Measurements from ENCODE around the gene LARP4B.
"Not testable (repeated sequence)": the region's sequence is repeated elsewhere in the genome, so short reads cannot be mapped to it uniquely, and the experiment has no call there.

The LARP4B gene

DNA sequence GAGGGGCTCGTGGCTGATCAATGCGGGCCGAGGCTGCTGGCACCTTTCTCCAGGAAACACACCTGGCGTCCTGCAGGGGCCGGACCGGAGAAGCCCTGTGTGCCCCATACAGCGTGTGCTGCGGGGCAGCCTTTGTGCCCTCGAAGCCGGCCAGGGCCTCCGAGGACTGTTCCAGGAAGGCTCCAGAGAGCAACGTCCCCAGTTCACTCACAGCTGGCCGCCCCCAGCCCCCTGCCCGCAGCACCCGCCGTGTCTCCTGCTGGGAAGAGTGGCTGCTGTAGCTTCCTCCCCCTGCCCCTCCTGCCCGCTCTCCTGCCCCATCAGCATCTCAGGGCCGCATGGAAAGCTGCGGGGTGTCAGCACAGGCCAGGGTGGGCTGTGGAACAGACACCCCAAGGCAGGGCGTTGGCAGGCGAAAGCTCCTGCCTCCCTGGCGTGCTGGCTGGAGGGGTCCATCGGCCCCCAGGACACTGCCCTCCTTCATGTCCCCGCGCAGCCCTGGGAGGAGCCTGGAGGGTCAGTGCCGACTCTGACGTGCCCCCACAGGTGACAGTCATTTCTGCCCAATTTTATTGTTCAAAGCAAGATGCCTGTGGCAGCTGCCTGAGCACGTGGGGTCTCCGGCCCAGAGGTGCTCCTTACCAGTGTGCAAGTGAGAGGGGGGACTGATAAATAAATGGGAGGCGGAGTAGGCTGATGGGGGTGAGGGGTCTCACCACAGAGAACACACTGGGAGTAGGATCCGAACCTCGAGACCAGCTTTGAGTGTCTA lies 146.2 kb downstream of the LARP4B start:
- DNase-seq = no peak

DNA sequence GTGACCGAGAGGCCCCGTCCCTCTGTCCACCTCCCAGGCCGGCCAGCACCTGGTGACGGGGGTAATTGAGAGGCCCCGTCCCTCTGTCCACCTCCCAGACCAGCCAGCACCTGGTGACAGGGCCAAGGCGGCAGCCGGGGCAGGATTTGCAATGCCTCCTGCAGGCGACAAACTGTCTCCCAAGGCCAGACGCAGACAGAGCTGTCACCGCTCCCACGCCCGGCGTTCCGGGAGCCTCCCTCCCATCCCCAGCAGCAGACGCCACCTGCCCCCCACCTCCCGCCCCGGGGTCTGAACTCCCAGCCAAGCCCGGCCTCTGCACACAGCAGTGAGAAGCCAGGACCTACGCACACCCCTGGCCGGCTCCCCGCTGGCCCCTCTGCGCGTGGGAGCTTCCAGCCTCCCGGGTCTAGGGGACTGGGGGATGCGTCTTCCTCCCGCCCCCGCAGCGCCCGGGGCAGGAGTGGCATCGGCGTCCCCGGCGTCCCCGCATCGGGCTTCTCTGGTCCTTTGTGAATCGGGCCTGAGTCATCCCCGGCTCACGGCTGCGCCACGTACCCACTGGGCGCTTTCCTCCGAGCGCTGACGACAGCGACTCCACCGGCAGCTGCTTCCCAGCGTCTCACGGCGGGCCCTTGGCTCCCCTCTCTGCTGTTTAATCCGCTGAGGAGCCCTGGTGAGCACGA lies 147.0 kb downstream of the LARP4B start:
- DNase-seq = no peak

DNA sequence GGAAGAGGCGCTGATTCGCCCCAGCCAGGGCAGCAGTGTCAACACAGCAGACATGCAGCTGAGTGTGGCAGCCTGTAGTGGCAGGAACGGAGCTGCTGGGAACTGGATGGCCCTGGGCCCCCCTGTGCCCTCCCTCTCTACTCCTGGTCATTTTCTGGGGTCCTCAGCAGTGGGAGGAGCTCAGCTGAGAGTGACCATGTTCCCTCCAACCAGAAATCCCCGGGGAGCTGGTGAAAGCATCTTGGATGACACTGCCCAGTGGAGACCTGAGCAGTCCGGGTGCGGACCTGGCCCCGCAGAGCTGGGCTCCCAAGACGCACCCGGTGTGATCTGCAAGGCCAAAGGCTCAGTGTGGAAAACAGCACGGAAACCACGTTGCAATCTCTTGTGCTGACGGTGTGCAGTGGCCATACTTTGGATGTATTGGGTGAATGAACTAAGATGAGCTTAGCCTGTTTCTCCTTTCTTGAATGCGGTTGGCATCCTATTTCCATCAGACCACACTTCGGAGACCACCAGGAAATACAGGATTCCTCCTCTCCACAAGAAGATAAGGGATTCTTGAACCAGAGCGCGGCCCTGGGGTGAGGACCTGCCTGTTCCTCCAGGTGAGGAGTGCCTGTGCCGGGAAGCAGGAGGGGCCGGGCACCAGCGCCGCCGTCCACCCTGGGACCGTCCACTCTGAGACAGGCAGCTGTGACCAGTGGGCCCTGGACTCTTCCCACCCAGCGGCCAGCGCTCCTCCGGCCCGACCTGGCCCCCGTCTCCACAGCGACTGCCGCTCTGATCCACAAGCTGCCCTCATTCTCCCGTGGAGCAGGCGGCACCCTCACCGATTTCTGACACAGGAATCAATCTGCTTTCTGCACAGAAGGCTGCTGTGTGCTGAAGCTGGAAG lies 148.5 kb downstream of the LARP4B start:
- no peak for DNase-seq

DNA sequence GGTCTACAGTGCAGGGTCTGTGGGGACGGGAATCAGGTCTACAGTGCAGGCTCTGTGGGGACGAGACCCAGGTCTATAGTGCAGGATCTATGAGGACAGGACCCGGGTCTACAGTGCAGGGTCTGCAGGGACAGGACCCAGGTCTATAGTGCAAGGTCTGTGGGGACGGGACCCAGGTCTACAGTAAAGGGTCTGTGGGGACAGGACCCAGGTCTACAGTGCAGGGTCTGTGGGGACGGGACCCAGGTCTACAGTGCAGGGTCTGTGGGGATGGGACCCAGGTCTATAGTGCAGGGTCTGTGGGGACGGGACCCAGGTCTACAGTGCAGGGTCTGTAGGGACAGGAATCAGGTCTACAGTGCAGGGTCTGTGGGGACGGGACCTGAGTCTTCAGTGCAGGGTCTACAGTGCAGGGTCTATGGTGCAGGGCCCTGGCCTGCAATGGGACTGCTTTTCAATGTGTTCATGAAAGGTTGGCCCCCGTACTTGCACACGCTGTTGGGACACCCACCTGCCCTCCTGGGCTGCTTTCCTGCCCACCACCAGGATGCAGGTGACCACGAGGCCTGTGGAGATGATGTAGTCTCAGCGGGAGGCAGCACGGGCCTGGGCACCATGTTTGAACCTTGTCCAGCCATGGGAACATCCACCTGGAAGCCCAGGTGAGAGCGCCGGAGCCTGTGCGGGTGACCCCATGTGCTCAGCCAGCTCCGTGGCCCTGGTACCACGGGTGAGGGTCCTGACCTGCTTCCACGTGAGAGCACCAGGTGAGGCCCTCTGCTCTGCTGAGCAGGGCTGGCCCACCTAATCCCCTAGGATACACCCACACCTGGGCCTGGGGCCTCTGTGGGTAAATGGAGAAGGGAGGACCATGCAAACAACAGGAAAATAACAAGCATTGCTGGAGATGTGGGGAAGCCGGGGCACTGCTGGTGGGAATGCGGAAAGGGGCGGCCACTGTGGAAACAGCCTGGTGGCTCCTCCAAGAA lies 150.7 kb downstream of the LARP4B start:
- DNase-seq = no peak

DNA sequence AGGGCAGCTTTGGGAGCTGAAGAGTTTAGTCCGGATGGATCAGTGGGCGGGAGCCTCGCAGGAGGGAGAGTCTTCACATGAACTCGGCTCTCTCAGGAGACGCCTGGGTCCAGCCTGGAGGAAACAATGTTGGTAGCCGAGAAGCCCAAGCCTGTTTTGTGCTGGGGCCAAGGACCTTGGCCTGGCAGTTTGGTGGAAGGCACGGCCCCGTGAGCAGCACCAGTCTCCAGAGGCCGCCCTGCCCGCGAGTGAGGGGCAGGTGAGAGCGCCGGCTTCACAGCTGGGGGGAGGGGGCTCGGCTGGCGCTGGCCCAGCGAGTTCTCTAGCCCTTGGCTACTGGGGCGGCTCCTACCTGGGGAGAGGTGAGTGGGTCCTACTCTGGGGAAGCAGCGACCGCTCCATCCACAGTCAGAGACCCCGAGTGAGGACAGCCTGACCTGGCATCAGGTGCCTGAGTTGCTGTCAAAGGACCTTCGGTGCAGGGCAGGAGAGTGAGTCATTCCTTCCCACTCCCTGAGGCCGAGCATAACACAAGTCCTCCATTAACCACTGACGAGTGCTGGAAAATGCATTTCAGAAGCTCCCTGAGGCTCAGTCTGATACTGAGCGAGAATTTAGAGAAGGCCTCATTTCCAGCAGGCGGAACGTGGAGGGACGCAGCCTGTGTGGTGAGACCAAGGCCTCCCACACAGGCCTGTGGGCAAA lies 152.7 kb downstream of the LARP4B start:
- no peak for DNase-seq

DNA sequence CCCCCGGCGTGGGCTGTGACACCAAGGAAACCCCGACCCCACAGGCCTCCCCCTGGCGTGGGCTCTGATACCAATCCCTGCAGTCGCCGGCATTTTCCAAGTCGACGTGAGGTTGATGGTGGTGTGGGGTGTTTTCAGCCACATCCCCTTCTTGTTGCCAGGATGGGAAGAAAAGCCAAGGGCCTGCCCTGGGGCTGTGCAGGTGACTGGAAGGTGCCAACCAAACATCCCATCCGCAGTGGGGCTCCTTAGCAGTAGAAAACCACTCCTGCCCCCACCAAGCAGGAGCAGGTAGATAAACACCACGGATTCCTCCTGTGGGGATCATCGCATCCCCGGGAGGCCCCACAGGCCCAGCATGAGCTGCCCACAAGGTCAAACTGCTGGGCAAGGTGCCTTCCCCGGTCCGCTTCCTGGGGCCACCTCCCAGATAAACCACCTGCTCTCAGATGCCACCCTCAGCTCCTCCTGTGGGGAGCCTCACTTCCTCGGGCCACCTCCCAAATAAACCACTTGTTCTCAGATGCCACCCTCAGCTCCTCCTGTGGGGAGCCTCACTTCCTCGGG lies 153.5 kb downstream of the LARP4B start:
- DNase-seq = no peak

DNA sequence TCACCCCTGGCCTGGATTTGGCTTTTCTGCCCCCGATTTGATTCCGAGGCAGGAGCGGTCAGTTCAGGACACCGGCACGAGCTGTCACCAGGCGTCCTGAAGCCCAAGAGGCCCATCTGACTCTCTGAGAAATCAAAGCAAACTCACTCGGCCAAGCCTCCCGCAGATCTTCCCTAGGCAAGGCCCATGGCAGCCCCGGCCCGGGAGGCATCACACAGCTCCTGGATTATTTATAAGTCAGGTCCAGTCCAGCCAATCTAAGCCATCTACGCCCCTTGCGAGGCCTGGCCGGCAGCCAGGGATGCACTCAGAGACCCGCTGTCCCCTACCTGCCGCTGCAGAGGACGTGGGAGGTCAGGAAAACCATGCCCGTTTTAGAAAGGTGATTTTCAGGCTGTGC lies 154.7 kb downstream of the LARP4B start:
- no peak for DNase-seq

DNA sequence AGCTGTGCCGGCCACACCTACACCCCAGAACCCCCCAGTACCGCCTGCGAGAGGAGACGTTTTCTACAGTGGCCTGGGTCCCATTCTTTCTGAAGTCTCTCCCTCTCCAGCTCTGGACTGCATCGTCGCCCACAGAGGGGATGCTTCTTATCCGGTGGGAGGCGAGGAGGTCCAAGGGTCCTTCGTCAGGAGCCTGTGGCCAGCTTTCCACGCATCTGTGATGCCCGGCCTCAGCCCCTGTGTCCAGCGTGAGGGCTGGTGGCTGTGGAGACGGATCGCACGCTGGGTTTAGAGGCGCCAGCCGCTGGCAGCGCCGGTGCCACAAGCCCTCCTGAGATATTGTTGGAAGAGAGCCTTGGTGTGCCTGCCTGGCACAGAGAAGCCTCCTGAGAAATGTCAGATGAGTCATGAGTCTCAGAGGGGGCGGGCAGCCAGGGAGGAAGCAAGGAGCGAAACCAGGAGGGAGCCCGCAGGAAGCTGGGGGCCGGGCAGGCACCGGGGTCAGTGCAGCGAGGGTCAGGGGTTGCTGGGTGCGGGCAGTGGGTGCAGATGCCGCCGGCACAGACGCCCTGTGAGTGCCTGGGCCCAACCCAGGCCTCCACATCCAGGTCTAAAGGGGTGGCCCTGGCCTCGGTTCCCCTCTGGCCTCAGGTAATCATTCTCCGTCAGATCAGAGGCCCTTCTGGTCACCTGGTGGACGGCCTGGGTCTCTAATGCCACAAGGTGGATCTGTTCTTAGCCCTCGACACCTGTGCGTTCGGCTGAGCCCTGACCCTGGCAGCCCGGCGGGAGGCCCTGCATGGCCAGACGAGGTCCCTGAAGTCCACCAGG lies 156.0 kb downstream of the LARP4B start:
- no peak for DNase-seq

DNA sequence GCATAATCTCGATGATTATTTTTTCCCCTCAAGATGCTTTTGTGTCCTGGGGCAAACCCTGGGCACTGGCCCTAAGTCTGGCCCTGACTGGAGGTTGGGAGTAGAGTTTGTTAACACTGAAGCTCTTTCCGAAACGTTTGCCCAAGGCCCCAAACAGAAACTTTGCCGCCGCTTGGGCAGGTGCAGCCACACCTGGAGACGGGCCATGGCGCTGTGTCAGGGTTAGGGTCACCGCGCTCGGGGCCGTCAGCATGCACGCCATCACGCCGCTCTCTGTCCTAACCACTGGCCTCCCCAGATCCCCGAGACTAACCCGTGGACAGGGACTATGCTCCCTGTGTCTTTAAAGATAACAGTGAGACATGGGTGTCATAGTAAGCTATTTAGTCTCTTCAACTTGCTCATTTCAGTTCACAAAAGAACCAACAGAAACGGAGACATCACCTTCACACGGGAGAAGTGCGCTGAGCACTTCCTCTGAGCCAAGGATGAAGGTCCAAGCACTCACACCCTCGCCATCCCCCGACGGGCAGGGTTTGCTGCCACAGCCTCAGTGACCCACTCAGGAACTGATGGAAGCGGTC lies 156.8 kb downstream of the LARP4B start:
- DNase-seq = no peak

DNA sequence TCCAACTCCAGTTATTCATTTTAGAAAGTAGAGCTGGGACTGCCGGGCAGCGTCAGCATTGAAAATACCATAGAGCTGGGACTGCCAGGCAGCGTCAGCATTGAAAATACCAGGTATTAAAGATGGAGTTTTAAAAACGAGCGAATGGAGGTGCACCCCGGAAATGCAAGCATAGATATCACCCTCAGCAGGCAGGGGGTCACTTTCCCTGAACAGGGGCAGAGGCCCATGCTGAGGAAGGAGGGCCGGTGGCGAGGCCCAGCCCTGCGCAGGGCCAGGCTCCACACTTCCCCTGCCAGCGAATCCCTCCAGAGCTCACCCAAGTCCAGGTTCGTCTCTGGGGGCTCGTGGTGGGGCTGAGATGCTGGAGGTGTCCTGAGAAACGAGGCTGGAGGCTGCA lies 157.3 kb downstream of the LARP4B start:
- DNase-seq = no peak

DNA sequence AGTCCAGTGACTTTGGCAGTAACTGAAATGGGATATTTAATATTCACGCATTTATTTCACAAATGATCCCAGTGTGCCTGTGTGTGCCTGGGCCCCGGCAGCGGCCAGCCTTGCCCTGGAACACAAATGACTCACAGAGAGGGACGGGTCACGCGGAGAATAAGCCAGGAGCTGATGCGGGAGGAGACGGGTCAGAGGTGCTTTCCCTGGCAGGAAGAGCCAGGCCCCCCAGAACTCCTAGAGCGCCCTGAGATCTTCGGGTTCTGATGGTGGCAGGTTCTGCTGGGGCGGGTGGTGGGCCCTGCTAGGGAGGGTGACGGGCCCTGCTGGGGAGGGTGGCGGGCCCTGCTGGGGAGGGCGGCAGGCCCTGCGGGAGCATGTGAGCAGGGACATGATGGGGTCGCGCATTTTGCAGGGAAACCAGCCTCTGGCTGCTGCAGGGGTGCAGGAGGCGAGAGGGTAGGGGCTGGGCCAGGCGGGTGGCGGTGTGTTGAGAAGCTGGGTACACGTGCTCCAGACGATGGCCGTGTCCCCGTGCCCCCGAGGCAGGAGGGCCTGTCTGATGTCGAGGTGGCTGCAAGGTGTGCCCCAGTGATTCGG lies 157.8 kb downstream of the LARP4B start:
- DNase-seq = no peak

DNA sequence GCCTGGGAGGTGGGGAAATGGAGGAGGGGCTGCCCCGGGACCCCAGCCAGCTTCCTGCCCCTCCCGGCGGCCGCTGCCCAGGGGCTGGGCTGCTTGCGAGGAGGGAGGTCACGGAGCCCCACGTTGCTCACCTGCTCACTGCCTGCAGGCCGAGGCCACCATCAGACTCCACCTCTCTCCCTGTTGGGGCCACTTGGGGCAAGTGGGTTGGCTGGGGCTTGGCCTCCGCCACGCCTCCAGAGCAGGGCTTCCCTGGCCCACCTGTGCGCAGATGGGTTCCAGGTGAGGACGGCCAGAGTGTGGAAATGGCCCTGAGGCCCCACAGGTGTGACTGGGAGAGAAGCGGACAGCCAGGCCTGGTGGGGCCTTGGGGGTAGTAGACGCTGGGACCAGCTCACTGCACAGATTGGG lies 159.3 kb downstream of the LARP4B start:
- no peak for DNase-seq

DNA sequence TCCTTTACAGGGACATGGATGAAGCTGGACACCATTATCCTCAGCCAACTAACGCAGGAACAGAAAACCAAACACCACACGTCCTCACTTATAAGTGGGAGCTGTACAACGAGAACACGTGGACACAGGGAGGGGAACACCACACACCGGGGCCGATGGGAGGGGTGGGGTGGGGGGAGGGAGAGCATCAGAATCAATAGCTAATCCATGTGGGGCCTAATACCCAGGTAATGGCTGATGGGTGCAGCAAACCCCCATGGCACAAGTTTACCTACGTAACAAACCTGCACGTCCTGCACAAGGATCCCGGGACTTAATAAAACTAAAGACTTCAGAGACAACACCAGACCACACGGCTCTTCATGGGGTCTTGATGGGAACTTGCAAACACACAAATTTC lies 159.9 kb downstream of the LARP4B start:
- DNase-seq = no peak

DNA sequence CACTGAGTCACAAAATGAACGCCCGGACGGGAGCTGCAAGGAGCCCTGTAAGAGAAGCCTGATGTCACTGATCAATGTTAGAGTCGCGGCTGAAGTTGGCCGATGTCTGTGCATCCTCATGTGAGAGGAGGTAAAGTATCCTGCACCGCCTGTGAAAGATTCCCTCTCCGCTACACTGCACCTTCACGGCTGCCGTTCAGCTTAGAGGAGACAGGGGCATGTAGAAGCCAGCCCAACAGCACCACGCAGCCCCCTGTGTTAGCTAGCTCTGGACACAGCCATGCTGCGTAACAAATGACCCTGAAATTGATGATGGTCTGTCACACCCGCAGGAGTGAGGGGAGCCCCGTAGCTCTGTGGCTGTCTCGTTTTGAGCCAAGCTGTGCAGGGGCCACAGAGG lies 160.5 kb downstream of the LARP4B start:
- no peak for DNase-seq

DNA sequence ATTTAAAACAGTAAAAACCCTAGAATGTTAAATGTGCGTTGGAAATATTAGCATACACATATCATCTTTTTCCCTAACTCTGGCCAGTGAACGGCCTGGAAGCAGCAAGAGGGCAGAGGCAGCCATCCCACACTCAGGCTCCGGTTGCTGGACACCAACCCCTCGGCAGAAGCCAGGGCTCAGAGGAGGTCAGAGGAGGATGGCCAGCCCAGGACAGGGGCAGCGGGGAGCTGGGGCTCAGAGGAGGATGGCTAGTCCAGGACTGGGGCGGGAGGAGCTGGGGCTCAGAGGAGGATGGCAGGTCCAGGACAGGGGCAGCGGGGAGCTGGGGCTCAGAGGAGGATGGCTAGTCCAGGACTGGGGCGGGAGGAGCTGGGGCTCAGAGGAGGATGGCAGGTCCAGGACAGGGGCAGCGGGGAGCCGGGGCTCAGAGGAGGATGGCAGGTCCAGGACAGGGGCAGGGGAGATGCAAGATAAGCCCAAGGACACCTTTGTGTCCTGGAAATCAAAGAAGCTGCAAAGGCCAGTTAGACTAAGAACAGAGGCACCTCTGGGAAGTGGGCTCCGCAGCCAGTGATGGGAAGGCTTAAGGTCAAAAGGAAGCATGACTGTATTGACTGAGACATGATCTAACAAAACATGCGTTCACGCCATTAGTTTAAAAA lies 161.3 kb downstream of the LARP4B start:
- not testable (repeated sequence) for DNase-seq

DNA sequence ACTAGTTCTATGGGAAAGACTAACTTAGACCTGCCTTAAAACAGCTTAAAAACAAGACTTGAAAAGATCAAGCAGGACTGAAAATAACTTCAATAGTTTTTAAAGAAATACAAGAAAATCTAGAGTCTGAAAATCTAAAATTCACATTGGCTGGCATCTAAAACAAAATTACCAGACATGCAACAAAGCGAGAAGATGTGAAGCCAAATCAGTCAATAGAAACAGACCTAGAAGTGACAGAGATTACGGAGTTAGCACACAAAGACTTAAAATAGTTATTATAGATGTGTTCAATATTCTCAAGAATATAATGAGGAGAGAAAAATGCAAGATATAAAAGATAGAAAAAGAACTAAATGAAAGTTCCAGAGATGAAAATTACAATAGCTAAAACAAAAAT lies 163.7 kb downstream of the LARP4B start:
- no peak for DNase-seq

DNA sequence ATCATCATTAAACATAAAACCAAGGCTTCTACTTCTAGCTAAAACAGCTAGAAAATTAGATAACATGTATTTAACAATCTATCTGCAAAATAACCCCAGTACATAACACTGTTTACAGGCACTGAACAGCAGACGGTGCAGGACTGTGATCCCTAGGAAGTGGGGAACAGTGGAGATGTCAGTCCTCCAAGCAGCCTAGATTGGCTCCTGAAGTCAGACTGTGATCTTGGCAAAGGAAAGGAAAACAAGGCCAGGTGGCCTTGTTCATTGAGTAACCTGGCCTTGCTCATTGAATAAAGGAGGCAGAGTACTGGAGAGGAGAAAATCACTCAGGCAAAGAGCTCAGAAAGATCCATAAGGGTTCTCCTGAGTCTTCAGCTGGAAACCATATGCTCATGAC lies 164.3 kb downstream of the LARP4B start:
- DNase-seq = no peak

DNA sequence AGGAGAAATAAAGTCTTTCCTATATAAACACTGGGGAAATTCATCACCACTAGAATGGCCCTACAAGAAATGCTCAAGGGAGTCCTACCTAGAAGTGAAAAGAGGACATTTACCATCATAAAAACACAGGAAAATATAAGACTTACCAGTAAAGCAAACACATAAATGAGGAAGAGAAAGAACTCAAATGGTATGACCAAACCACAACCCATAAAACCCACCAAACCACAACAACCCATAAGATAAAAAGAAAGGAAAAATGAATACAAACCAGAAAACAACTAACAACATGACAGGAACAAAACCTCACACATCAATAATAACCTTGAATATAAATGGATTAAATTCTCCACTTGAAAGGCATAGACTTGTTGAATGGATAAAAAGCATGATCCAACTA lies 170.1 kb downstream of the LARP4B start:
- DNase-seq = no peak

DNA sequence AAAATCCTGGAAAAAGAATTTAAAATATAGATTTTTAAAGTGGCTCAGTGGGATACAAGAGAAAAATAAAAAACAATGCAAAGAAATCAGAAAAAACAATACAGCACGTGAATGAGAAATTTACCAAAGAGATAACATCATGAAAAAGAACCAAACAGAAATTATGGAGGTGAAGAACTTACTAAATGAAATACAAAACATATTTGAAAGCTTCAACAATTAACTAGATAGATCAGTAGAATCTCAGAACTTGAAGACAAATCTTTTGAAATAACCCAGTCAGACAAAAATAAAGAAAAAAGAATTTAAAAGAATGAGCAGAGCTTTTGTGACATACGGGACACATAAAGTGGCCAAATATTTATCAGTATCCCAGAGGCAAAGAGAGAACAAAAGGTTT lies 170.9 kb downstream of the LARP4B start:
- DNase-seq = no peak

Measured in NCI-H1694 (cell line).